PC-9 (cell line): ENCODE results near the gene ING2.

Experiments used
- CTCF ChIP-seq: fragments of 200-600 bp; sonication (generic); conservative IDR thresholded peaks from 2 replicates; pipeline ENCODE4 v1.6.1; 2017; ENCODE audit warnings: mixed run types, antibody characterized with exemption, mild to moderate bottlenecking, moderate library complexity
- EZH2 ChIP-seq: fragments of 200-600 bp; sonication (generic); IDR thresholded peaks from 2 replicates; pipeline ENCODE4 v1.8.0; 2017; ENCODE audit warnings: antibody characterized with exemption, low read depth

- TF ChIP-seq CTCF, result no peak
- no peak for TF ChIP-seq EZH2
Measured at GRCh38 chr4:183517194-183517593, 12.3 kb downstream of the ING2 start.
